GM23338 (cell line): Measurements from ENCODE around the gene RGS6. TPM values are rescaled to one million over a fixed set of nuclear protein-coding genes. Genes with fewer than 3 reads are reported as not detected.

Experiments used
- ATAC-seq: fragments of 200-7000 bp; cut with Tn5 transposase; 3 replicates; pipeline ENCODE4 v1.9.1; 2020
- DNase-seq: peaks from one replicate; pipeline ENCODE4 v3.0.0-alpha.2; 2015; ENCODE audit warnings: low spot score
- H2AFZ ChIP-seq: fragments of 200-600 bp; sonication (generic); 2 replicates; pipeline ENCODE4 v1.8.0; 2016; ENCODE audit warnings: antibody characterized with exemption, mild to moderate bottlenecking, moderate library complexity
- H3F3A ChIP-seq: fragments of 200-600 bp; sonication (generic); replicated peaks from 2 replicates; pipeline ENCODE4 v1.8.0; 2017; ENCODE audit warnings: antibody characterized with exemption, mixed run types, low read depth
- H3K27ac ChIP-seq: fragments of 200-600 bp; sonication (generic); 2 replicates; pipeline ENCODE4 v1.6.1; 2016; ENCODE audit warnings: low read depth
- H3K27me3 ChIP-seq: fragments of 200-600 bp; sonication (generic); 2 replicates; pipeline ENCODE4 v1.8.0; 2016; ENCODE audit warnings: mild to moderate bottlenecking, mixed run types, moderate library complexity; ENCODE audit not compliant: insufficient read depth
- H3K36me3 ChIP-seq: fragments of 200-600 bp; sonication (generic); 2 replicates; pipeline ENCODE4 v1.8.0; 2016; ENCODE audit warnings: mild to moderate bottlenecking; ENCODE audit not compliant: insufficient read depth
- H3K4me1 ChIP-seq: fragments of 200-600 bp; sonication (generic); 2 replicates; pipeline ENCODE4 v1.8.0; 2016; ENCODE audit warnings: mild to moderate bottlenecking, moderate library complexity; ENCODE audit not compliant: insufficient read depth
- H3K4me2 ChIP-seq: fragments of 200-600 bp; sonication (generic); 2 replicates; pipeline ENCODE4 v1.7.1; 2017; ENCODE audit warnings: mixed run types
- H3K4me3 ChIP-seq: fragments of 200-600 bp; sonication (generic); 2 replicates; pipeline ENCODE4 v1.6.1; 2016; ENCODE audit warnings: mixed run types
- H3K79me2 ChIP-seq: fragments of 200-600 bp; sonication (generic); replicated peaks from 2 replicates; pipeline ENCODE4 v1.8.0; 2017; ENCODE audit warnings: mild to moderate bottlenecking; ENCODE audit not compliant: insufficient read depth
- H3K9me2 ChIP-seq: fragments of 200-600 bp; sonication (generic); 2 replicates; pipeline ENCODE4 v1.8.0; 2017; ENCODE audit not compliant: insufficient read depth
- H4K20me1 ChIP-seq: fragments of 200-600 bp; sonication (generic); replicated peaks from 2 replicates; pipeline ENCODE4 v1.8.0; 2017; ENCODE audit warnings: mild to moderate bottlenecking; ENCODE audit not compliant: insufficient read depth
- H3K27ac Mint-ChIP-seq: 2 replicates; pipeline ENCODE4 v1.8.0; 2020; ENCODE audit warnings: inconsistent platforms, mild to moderate bottlenecking, moderate library complexity, mixed read lengths
- H3K27me3 Mint-ChIP-seq: 3 replicates; pipeline ENCODE4 v1.8.0; 2022; ENCODE audit warnings: low read depth, mild to moderate bottlenecking, moderate library complexity, mixed read lengths, inconsistent platforms; ENCODE audit not compliant: insufficient read depth, poor library complexity
- H3K36me3 Mint-ChIP-seq: 3 replicates; pipeline ENCODE4 v1.8.0; 2021; ENCODE audit warnings: low read depth, mild to moderate bottlenecking, inconsistent platforms, moderate library complexity, mixed read lengths
- H3K4me1 Mint-ChIP-seq: 3 replicates; pipeline ENCODE4 v1.8.0; 2020; ENCODE audit warnings: mild to moderate bottlenecking, inconsistent platforms, mixed read lengths
- H3K4me3 Mint-ChIP-seq: 3 replicates; pipeline ENCODE4 v1.8.0; 2021; ENCODE audit warnings: moderate library complexity, mild to moderate bottlenecking, inconsistent platforms, mixed read lengths
- H3K9me3 Mint-ChIP-seq: 3 replicates; pipeline ENCODE4 v1.8.0; 2020; ENCODE audit warnings: moderate library complexity, mild to moderate bottlenecking, inconsistent platforms, mixed read lengths
- CREB1 ChIP-seq: fragments of 250-450 bp; sonication (Bioruptor Pico); IDR thresholded peaks from 2 replicates; pipeline ENCODE4 v1.5.0; 2020; ENCODE audit warnings: low read depth, mild to moderate bottlenecking, moderate library complexity
- EZH2 ChIP-seq: fragments of 200-600 bp; sonication (generic); IDR thresholded peaks from one replicate; pipeline ENCODE4 v1.8.0; 2017; ENCODE audit warnings: antibody characterized with exemption, mild to moderate bottlenecking, low read depth; ENCODE audit not compliant: unreplicated experiment
- EZH2phosphoT487 ChIP-seq: fragments of 200-600 bp; sonication (generic); IDR thresholded peaks from one replicate; pipeline ENCODE4 v1.8.1; 2018; ENCODE audit warnings: antibody characterized with exemption; ENCODE audit not compliant: unreplicated experiment
- JUNB ChIP-seq: IDR thresholded peaks from one replicate; pipeline ENCODE4 v1.6.1; 2016; ENCODE audit warnings: antibody characterized with exemption; ENCODE audit not compliant: unreplicated experiment
- NANOG ChIP-seq: IDR thresholded peaks from 2 replicates; pipeline ENCODE4 v1.6.1; 2016; ENCODE audit warnings: antibody characterized with exemption, borderline replicate concordance
- POLR2AphosphoS5 ChIP-seq: IDR thresholded peaks from 2 replicates; pipeline ENCODE4 v1.6.1; 2016; ENCODE audit warnings: antibody characterized with exemption, low read depth
- REST ChIP-seq: IDR thresholded peaks from one replicate; pipeline ENCODE4 v1.6.1; 2018; ENCODE audit warnings: antibody characterized with exemption; ENCODE audit not compliant: unreplicated experiment
- STAT1 ChIP-seq: IDR thresholded peaks from one replicate; pipeline ENCODE4 v1.6.1; 2016; ENCODE audit warnings: antibody characterized with exemption; ENCODE audit not compliant: unreplicated experiment
- ZNF114 ChIP-seq: fragments of 250-450 bp; sonication (Bioruptor Pico); IDR thresholded peaks from 2 replicates; pipeline ENCODE4 v1.5.0; 2020; ENCODE audit warnings: mild to moderate bottlenecking, moderate library complexity
- ZNF331 ChIP-seq: fragments of 250-450 bp; sonication (Bioruptor Pico); IDR thresholded peaks from 2 replicates; pipeline ENCODE4 v1.5.0; 2020; ENCODE audit warnings: low read depth, mild to moderate bottlenecking, moderate library complexity
- ZNF462 ChIP-seq: fragments of 250-450 bp; sonication (Bioruptor Pico); IDR thresholded peaks from 2 replicates; pipeline ENCODE4 v1.5.0; 2020; ENCODE audit warnings: mild to moderate bottlenecking, moderate library complexity
- polyA plus RNA-seq: library from polyadenylated mRNA; unstranded; fragments of >200 nt; fragmentation: Nextera tagmentation; extraction: Ambion mirVana; gene quantifications from 2 replicates; pipeline ENCODE4 v1.2.1, GENCODE V29; 2016
- total RNA-seq: library from RNA; depleted of rRNA; stranded (reverse); fragments of >200 nt; shearing (Covaris generic); gene quantifications from 2 replicates; pipeline ENCODE4 v1.2.3, GENCODE V29; 2014
- TF ChIP-seq, protein P1 (sequence below): IDR thresholded peaks from 2 replicates; pipeline ENCODE4 v1.6.1; 2016; ENCODE audit warnings: antibody characterized with exemption

RGS6 gene
- total and polyA plus RNA-seq, 2 experiments from 2014 or later: 0.66 to 0.83 TPM

DNA sequence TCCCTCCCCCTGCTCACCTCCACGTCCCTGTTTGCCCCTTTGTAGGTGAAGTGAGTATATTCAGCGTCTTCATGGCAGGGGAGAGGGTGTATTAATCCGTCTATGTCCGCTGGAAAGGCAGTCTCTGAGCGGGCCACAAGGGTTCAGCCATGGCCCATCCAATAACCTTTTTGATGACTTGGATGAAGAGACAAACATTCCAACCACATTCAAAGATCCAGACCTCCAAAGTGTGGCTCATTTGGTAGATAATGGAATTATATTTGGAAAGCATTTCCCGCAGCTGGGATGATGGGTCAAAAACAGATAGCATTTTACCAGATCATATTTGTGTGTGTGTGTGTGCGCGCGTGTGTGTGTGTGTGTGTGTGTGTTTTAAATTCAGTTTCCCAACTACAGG lies 615.8 kb downstream of the RGS6 start:
- H3K9me2 ChIP-seq: no peaks in the 10 kb centered on the region
- no peaks in the 10 kb centered on the region for H3K79me2 ChIP-seq
- no peaks in the 10 kb centered on the region for H3K36me3 Mint-ChIP-seq
- DNase-seq: no peak
- no peak overlapping the region for H3K4me3 ChIP-seq
- ATAC-seq: no peak
- H3K4me3 Mint-ChIP-seq: no peak overlapping the region
- peaks cover 27% of the 10 kb centered on the region for H3K4me1 Mint-ChIP-seq
- H3K27ac ChIP-seq: no peak overlapping the region
- H3K36me3 ChIP-seq: no peaks in the 10 kb centered on the region
- H3K27me3 Mint-ChIP-seq: no peaks in the 10 kb centered on the region
- no peaks in the 10 kb centered on the region for H3K9me3 Mint-ChIP-seq
- H3K4me2 ChIP-seq: no peak overlapping the region
- no peak overlapping the region for H3K27ac Mint-ChIP-seq
- TF ChIP-seq STAT1 (no peak), EZH2phosphoT487 (no peak), NANOG (no peak), ZNF331 (CRISPR knock-in tag) (no peak), REST (no peak)
- no peak overlapping the region for H2AFZ ChIP-seq
- H3K4me1 ChIP-seq: peaks cover 4% of the 10 kb centered on the region; the same call in 1 of the 2 replicates
- no peaks in the 10 kb centered on the region for H4K20me1 ChIP-seq
- no peaks in the 10 kb centered on the region for H3F3A ChIP-seq
- no peaks in the 10 kb centered on the region for H3K27me3 ChIP-seq

GRCh38 chr14:72549026-72549425 lies 616.8 kb downstream of the RGS6 start:
- Histone ChIP-seq H3K4me2 (no peak overlapping the region), H2AFZ (no peak overlapping the region), H3K9me2 (peaks cover 5% of the 10 kb centered on the region; the same call in 1 of the 2 replicates), H3K27ac (no peak overlapping the region), H3F3A (no peaks in the 10 kb centered on the region), H3K4me1 (peaks cover 13% of the 10 kb centered on the region), H3K27me3 (no peaks in the 10 kb centered on the region), H3K36me3 (no peaks in the 10 kb centered on the region), H3K79me2 (no peaks in the 10 kb centered on the region), H3K4me3 (no peak overlapping the region), H4K20me1 (no peaks in the 10 kb centered on the region)
- DNase-seq (no peak), ATAC-seq (no peak)
- Mint-ChIP-seq H3K27me3 (no peaks in the 10 kb centered on the region), H3K4me3 (no peak overlapping the region), H3K4me1 (peaks cover 32% of the 10 kb centered on the region), H3K9me3 (no peaks in the 10 kb centered on the region), H3K27ac (no peak overlapping the region), H3K36me3 (no peaks in the 10 kb centered on the region)
- no peak for TF ChIP-seq POLR2AphosphoS5
- TF ChIP-seq EZH2phosphoT487: no peak
- TF ChIP-seq NANOG: no peak
- no peak for TF ChIP-seq EZH2
- no peak for TF ChIP-seq JUNB
- TF ChIP-seq ZNF462 (CRISPR knock-in tag): no peak
- TF ChIP-seq, protein P1, sequence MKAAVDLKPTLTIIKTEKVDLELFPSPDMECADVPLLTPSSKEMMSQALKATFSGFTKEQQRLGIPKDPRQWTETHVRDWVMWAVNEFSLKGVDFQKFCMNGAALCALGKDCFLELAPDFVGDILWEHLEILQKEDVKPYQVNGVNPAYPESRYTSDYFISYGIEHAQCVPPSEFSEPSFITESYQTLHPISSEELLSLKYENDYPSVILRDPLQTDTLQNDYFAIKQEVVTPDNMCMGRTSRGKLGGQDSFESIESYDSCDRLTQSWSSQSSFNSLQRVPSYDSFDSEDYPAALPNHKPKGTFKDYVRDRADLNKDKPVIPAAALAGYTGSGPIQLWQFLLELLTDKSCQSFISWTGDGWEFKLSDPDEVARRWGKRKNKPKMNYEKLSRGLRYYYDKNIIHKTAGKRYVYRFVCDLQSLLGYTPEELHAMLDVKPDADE: no peak
- TF ChIP-seq ZNF331 (CRISPR knock-in tag): no peak
- no peak for TF ChIP-seq ZNF114
- TF ChIP-seq STAT1: no peak
- TF ChIP-seq CREB1: no peak
